CD4-positive, alpha-beta T cell treated with Interleukin-21 for 1 hour (primary cell): ENCODE data around the gene SLC7A1.

ENCODE experiments used
- DNase-seq: peaks from one replicate; pipeline ENCODE4 v3.0.0-alpha.2; 2020

Gene SLC7A1

GRCh38 chr13:29582171-29582570, 13.3 kb downstream of the SLC7A1 start:
- no peak for DNase-seq

- DNase-seq, result no peak
Measured at GRCh38 chr13:29581666-29582065, 13.8 kb downstream of the SLC7A1 start.

DNA sequence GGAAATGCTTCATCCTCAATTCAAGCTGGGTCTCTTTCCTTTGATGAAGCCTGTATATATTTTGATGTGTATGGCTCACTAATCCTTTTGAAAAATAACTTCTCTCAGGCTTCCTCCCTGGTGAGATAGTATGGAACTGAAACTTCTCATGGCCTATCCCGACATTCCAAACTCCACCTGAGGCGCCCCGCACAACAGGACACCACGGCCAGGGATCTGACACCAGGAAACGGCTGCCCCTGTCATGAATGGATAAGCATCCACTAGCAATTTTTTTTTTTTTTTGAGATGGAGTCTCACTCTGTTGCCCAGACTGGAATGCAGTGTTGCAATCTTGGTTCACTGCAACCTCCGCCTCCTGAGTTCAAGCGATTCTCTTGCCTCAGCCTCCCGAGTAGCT, 16.4 kb downstream of the SLC7A1 start:
- no peak for DNase-seq

DNA sequence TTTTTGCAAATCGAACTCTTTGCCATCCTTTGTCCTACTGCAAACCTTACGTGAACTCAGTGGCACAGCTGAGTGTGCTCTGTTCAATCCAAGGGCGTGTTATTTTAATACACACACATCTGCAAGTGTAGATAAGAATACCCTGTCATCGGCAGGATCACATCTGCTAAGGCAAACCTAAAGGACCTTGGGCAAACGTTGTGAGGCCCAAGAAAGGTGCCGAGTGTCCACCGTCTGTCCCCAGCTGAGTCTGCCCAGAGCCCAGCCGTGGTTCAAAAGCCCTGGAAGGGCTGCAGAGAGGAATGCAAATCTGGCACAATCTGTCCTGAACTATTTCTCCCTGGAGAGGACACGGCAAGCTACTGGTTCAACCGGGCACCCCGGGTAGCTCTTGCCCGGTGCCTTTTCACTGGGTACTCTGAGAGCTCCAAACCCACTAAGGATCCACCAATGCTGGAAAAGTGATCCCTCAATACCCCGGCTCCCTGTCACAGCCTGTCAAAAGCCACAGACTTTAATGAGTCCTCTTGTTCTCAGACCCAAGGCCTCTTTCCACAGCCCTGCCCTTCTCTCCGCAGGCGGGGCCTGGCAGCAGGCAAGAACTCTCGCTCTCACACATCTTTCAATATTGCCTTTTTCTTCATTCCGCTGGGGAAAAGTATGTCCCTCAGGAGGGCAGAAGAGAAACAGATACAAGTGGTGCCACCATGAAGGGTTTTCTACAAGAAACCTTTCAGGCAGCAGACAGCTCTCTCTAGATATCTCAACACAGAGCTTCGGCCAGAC, 17.0 kb downstream of the SLC7A1 start:
- no peak for DNase-seq

DNA sequence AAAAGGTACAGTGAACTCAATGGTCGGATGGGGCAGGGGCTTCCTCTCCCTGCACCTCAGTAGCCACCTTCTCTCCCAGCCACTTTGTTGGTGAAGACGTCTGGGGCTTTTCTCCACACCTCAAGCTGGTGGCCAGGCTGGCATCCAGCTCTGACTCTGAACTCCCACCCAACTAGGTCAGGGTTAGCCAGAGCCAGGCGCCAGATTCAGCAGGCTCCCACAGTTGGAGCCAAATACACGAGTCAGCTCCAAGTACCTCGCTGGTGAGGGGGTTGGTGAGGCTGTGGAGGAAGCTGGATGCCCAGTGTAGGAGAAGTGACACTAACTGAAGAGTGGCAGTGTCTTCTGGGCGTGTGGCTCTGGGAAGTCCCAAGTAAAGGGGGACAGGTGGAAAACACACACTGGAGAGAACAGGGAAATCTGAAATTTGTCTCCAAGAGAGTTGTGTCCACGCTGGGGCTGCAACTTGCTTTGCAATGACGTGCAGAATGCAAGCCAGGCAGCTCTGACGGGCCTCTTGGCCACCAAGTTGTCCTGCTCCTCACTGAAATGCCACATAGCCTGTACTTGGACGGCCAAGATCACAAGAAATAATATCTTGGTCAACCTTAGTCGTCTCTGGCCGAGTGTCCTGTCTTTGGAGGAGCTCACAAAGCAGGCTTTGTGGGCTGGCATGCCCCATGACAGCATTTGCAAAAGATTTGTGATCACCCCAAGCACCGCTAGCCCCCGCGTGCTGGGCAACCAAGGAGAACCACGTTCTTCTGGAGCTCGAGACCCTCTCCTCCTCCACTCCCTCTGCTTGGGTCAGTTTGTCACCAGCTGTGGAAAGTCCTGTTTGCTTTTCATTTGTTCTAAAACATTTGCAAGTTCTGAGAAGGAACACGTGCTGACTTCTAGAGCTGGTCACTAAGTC, 18.1 kb downstream of the SLC7A1 start:
- no peak for DNase-seq

DNA sequence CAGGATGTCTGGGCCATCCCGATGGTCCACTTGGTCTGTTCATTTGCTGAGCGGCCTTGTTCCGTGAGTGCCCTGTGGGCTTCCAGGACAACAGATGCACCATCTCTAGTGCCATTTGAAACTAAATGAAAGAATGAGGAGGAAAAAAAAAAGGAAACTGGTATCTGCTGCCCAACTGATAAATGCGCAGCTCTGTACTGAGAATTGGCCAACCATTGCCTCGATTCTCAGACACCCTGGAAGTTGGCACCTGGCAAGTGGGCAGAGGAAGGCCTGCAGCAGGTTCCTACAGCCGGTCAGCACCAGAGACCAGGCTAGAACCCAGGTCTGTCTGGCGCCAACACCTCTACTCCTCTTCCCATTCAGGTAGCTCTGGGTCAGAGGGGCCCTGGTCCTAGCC, 18.9 kb downstream of the SLC7A1 start:
- no peak for DNase-seq

GRCh38 chr13:29575098-29575497, 20.4 kb downstream of the SLC7A1 start:
- DNase-seq, result no peak

- no peak for DNase-seq
Measured at GRCh38 chr13:29573190-29573589, 22.3 kb downstream of the SLC7A1 start.

DNA sequence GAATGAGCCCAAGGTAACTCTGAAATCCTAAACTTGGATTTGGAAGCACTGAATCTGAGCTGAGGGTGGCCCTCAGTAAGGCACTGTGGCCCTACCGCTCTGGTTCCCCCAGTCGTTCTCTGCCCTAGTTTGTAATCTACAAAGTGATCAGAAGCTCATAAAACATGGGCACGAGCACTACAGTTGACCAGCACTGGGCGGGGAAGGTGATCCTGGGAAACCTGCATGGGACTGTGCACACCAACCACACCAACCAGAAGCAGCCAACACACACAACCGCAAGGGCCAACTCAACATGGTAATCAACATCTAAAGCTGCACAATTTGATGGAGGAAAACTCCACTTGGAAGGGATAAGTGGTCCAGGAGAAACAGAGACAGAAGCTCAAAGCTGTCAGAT, 22.9 kb downstream of the SLC7A1 start:
- DNase-seq, result no peak

DNA sequence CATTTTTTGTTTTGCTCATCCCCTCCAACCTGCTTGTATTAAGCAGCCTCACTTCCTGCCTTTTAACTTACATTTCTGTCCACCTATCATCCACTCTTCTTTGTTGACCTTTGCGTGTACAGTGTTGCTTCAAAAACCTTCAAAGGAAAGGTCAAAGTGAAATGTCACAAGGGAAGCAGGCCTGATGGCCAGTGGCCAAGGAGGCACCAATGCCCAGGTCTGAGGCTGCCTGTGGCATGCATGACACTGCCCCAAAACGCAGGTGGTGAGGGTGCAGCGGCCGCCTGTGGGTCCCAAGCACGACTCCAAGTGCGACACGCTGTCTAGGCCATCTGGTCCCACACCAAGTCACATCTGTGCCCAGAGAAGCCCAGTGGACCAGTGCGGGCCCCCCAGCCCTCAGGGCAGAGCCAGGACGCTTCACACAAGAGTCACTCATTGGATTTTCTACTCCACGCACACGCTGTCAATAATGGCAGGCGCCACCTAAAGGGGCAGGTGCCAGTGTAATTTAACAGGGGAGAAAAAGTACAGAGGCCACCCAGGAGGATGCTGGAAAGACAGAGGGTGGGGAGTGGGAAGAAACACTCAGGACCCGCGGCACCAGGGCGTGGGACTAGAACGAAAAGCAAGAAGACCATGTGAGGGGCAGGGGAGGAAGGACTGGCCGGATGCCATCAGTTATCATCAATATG, 23.5 kb downstream of the SLC7A1 start:
- no peak for DNase-seq

DNA sequence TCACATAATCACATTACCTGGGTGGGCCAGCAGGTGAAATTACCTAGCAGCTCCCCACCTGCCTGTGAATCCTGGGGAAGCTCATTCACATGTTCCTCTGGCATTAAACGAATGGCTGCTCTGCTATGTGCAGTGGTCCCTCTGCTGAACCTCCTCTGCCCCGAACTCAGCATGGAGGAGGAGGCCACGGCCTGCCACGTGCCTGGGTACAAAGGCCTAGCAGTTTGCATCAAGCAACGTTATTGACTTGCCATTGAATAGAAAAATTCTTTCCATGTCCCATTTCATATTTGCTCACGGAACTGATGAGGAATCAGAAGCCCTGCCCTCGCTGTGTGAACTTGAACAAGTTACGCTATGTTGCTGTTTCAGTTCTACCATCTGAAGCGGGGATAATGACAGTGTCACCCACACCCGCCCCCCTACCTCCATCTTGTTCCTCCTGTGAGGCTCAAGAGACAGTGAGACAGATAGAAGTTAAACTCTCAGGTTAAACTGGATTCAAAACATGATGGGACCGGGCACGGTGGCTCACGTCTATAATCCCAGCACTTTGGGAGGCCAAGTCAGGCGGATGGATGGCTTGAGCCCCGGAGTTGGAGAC, 25.3 kb downstream of the SLC7A1 start:
- no peak for DNase-seq

DNA sequence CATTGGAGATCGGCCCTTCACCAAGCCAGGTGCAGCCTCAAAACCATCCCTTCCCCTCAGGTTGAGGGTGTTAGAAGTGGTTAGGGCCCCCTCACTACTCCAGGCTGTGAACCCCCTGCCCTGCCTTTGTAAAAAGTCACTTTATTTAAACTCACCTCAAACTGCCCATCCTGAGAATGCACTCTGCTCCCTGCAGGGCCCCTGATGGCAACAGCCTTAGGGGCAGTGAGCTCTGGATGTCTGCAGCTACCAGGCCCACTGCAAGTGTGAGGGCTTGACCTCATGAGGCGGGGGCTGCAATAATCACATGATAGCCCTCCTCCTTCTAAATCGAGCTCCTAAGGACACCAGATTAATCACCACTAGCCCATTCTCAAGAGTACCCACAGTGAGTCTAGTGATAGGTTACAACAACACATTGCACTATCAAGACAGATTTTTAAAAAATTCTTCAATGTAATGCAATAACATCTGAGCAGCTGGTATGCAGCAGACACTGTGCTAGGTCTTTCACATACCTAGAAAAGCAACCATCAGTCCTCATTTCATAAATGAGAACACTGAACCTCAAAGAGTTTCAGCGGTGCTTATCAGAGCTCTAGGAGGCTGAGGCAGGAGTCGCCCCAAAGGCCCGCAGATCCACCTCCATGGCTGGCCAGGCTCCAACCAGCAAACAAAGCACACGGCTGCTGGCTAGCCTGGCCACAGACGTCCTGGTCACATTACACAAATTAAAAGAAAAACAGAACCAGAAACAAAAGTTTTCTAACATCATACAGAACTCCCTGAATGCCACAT, 26.0 kb downstream of the SLC7A1 start:
- DNase-seq, result no peak

- no peak for DNase-seq
Measured at GRCh38 chr13:29568731-29569130, 26.8 kb downstream of the SLC7A1 start.

DNA sequence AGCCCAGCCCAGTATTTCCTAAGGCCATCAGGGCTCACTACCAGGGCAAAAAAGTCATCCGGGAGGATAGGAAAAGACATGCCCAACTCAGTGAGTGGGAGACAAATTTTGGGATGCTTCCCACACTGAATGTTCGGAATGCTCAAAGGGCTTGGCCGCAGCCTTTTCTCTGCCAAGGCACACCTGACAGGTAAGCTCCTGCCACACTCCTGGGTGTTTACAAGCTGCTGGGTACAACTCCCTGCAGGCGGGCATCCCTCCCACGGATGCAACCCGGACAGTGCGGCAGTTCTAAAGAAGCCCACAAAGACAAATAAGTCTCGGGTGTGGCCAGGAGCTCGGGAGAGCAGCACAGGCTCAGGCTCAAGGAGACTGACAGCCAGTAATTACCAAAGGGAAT, 28.1 kb downstream of the SLC7A1 start:
- DNase-seq, result no peak

DNA sequence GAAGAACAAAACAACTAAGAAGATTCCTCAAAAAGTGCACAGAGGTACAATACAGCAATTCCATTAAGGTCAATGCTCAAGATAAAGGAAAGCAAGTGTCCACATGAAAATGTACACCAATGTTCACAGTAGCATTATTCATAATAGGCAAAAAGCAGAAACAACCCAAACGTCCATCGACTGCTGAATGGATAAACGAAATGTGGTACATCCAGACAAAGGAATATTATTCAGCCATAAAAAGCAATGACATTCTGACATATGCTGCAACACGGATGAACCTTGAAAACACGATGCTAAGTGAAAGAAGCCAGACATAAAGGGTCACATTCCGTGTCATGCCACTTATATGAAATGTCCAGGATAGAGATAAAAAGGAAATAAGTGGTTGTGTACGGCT, 29.3 kb downstream of the SLC7A1 start:
- no peak for DNase-seq

- DNase-seq, result no peak
Measured at GRCh38 chr13:29564818-29565217, 30.7 kb downstream of the SLC7A1 start.

- no peak for DNase-seq
Measured at GRCh38 chr13:29564373-29564772, 31.1 kb downstream of the SLC7A1 start.

GRCh38 chr13:29563941-29564340, 31.5 kb downstream of the SLC7A1 start:
- DNase-seq, result no peak

- DNase-seq, result no peak
Measured at GRCh38 chr13:29562786-29563438, 32.6 kb downstream of the SLC7A1 start.

GRCh38 chr13:29561918-29562317, 33.6 kb downstream of the SLC7A1 start:
- DNase-seq, result no peak

GRCh38 chr13:29556742-29557141, 38.7 kb downstream of the SLC7A1 start:
- DNase-seq, result no peak

DNA sequence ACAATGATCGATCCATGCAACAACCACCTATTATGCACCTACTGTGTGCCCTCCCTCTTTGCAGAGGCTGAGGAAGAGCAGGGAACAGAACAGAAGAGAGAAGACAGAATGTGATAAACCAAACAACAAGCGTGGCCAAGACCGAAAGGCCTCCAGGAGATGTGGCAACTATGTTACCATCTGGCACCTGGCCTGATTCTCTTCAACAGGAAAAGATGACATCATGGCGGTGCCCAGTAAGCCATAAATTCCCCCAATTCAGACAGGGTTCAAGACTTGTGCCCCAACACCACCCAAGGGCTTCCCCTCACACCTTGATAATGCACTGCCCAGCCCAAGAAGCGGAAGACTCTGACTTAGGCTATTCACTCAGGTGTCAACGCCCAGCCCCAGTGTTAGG, 44.3 kb downstream of the SLC7A1 start:
- no peak for DNase-seq
